Neural cell (in vitro differentiated cells): Measurements from ENCODE around the gene GNG7. TPM values are rescaled to one million over a fixed set of nuclear protein-coding genes. Genes with fewer than 3 reads are reported as not detected.

Experiments used
- H2AFZ ChIP-seq: fragments of 200-600, 300-800 bp; sonication (generic), shearing (Covaris generic); 2 replicates; pipeline ENCODE4 v1.6.0; 2014; ENCODE audit warnings: low read depth, mild to moderate bottlenecking, antibody characterized with exemption, low read length, moderate library complexity
- H3F3A ChIP-seq: fragments of 200-600 bp; shearing (Covaris generic); 2 replicates; pipeline ENCODE4 v1.6.1; 2016; ENCODE audit warnings: mild to moderate bottlenecking, moderate library complexity, mixed read lengths, antibody characterized with exemption, low read length; ENCODE audit not compliant: insufficient read depth, poor library complexity, severe bottlenecking
- H3K27ac ChIP-seq: fragments of 200-600, 300-800 bp; sonication (generic), shearing (Covaris generic); 2 replicates; pipeline ENCODE4 v1.5.1; 2014; ENCODE audit warnings: mild to moderate bottlenecking, low read length, moderate library complexity
- H3K27me3 ChIP-seq: fragments of 300-800, 200-600 bp; sonication (generic), shearing (Covaris generic); 2 replicates; pipeline ENCODE4 v1.6.0; 2014; ENCODE audit warnings: mild to moderate bottlenecking, low read depth, low read length, moderate library complexity; ENCODE audit not compliant: insufficient read depth
- H3K36me3 ChIP-seq: fragments of 300-800, 200-600 bp; sonication (generic), shearing (Covaris generic); 2 replicates; pipeline ENCODE4 v1.5.1; 2014; ENCODE audit warnings: mild to moderate bottlenecking, antibody characterized with exemption, low read length, moderate library complexity; ENCODE audit not compliant: insufficient read depth
- H3K4me2 ChIP-seq: fragments of 300-800, 200-600 bp; sonication (generic), shearing (Covaris generic); 2 replicates; pipeline ENCODE4 v1.6.0; 2014; ENCODE audit warnings: mild to moderate bottlenecking, low read length
- H3K4me3 ChIP-seq: fragments of 300-800, 200-600 bp; sonication (generic), shearing (Covaris generic); 2 replicates; pipeline ENCODE4 v1.5.1; 2014; ENCODE audit warnings: mild to moderate bottlenecking, low read length, moderate library complexity
- H3K79me2 ChIP-seq: fragments of 200-600 bp; shearing (Covaris generic); replicated peaks from 2 replicates; pipeline ENCODE4 v1.6.0; 2014; ENCODE audit warnings: mild to moderate bottlenecking, low read length, moderate library complexity; ENCODE audit not compliant: insufficient read depth
- H3K9ac ChIP-seq: fragments of 300-800, 200-600 bp; sonication (generic), shearing (Covaris generic); 2 replicates; pipeline ENCODE4 v1.6.1; 2016; ENCODE audit warnings: mild to moderate bottlenecking, low read length, mixed read lengths
- H3K9me2 ChIP-seq: fragments of 200-600 bp; shearing (Covaris generic); 2 replicates; pipeline ENCODE4 v1.6.1; 2016; ENCODE audit warnings: mild to moderate bottlenecking, low read length, mixed read lengths; ENCODE audit not compliant: insufficient read depth
- H3K9me3 ChIP-seq: fragments of 200-600, 300-800 bp; sonication (generic), shearing (Covaris generic); 2 replicates; pipeline ENCODE4 v1.6.1; 2016; ENCODE audit warnings: mild to moderate bottlenecking, mixed run types, low read length, moderate library complexity, mixed read lengths
- H4K20me1 ChIP-seq: fragments of 200-600 bp; shearing (Covaris generic); 2 replicates; pipeline ENCODE4 v1.6.1; 2016; ENCODE audit warnings: mild to moderate bottlenecking, mixed run types; ENCODE audit not compliant: insufficient read depth
- EP300 ChIP-seq: fragments of 450-650 bp; conservative IDR thresholded peaks from 2 replicates; pipeline ENCODE4 v1.6.1; 2014; ENCODE audit warnings: antibody characterized with exemption, mild to moderate bottlenecking, moderate library complexity; ENCODE audit not compliant: poor library complexity, severe bottlenecking
- EZH2 ChIP-seq: fragments of 200-600, 300-800 bp; shearing (Covaris generic), sonication (generic); IDR thresholded peaks from 2 replicates; pipeline ENCODE4 v1.6.1; 2014; ENCODE audit warnings: antibody characterized with exemption, low read length, borderline replicate concordance, mild to moderate bottlenecking; ENCODE audit not compliant: insufficient read depth, poor library complexity, severe bottlenecking
- MXI1 ChIP-seq: fragments of 450-650 bp; conservative IDR thresholded peaks from 2 replicates; pipeline ENCODE4 v1.6.1; 2014; ENCODE audit warnings: antibody characterized with exemption, mild to moderate bottlenecking; ENCODE audit not compliant: poor library complexity, severe bottlenecking
- POLR2AphosphoS5 ChIP-seq: IDR thresholded peaks from 2 replicates; pipeline ENCODE4 v1.6.1; 2012
- RAD21 ChIP-seq: fragments of 450-650 bp; conservative IDR thresholded peaks from 2 replicates; pipeline ENCODE4 v1.6.1; 2014; ENCODE audit warnings: antibody characterized with exemption, mild to moderate bottlenecking, moderate library complexity
- SMC3 ChIP-seq: fragments of 450-650 bp; conservative IDR thresholded peaks from 2 replicates; pipeline ENCODE4 v1.6.1; 2014; ENCODE audit warnings: antibody characterized with exemption, mild to moderate bottlenecking, moderate library complexity; ENCODE audit not compliant: poor library complexity
- TAF1 ChIP-seq: IDR thresholded peaks from 2 replicates; pipeline ENCODE4 v1.6.1; 2012; ENCODE audit warnings: low read depth
- polyA plus RNA-seq: library from polyadenylated mRNA; depleted of rRNA; stranded (reverse); fragments of >200 nt; gene quantifications from 2 replicates; pipeline ENCODE4 v1.2.3, GENCODE V29; 2014
- TF ChIP-seq, protein P1 (sequence below): fragments of 450-650 bp; IDR thresholded peaks from 2 replicates; pipeline ENCODE4 v1.5.1; 2014; ENCODE audit warnings: antibody characterized with exemption, mild to moderate bottlenecking, moderate library complexity; ENCODE audit not compliant: poor library complexity, severe bottlenecking
- TF ChIP-seq, protein P2 (sequence below): IDR thresholded peaks from 2 replicates; pipeline ENCODE4 v1.6.1; 2012; ENCODE audit warnings: borderline replicate concordance

Gene GNG7
- polyA plus RNA-seq, 1 donor from 2014 or later: 3.0 TPM

DNA sequence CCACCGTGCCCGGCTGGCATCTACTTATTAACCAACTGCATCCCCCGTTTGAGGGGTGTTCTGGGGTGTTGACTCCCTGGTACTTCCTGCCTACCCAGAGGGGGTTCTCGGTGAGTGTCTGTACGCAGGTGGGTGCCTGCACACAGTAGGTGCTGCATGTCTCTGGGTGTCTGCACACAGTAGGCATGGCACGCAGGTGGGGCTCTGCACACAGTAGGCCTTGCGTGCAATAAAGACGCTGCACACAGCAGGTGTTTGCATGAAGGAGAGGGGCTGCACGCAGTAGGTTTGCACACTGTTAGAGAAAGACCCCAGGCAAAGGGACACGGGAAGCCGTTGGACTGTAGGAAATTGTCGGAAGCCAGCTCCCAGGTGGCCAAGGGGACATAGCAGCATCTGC, 215.4 kb downstream of the GNG7 start:
- Histone ChIP-seq H3K79me2 (no peaks in the 10 kb centered on the region), H4K20me1 (no peaks in the 10 kb centered on the region), H2AFZ (no peak overlapping the region), H3K27me3 (peaks cover 32% of the 10 kb centered on the region), H3K9me2 (no peaks in the 10 kb centered on the region), H3K36me3 (no peaks in the 10 kb centered on the region), H3K4me2 (no peak overlapping the region), H3K27ac (no peak overlapping the region), H3K4me3 (no peak overlapping the region), H3K9ac (no peak overlapping the region), H3F3A (no peaks in the 10 kb centered on the region), H3K9me3 (peaks cover 3% of the 10 kb centered on the region)
- no peak for TF ChIP-seq POLR2AphosphoS5
- no peak for TF ChIP-seq TAF1
- no peak for TF ChIP-seq RAD21
- TF ChIP-seq, protein P1, sequence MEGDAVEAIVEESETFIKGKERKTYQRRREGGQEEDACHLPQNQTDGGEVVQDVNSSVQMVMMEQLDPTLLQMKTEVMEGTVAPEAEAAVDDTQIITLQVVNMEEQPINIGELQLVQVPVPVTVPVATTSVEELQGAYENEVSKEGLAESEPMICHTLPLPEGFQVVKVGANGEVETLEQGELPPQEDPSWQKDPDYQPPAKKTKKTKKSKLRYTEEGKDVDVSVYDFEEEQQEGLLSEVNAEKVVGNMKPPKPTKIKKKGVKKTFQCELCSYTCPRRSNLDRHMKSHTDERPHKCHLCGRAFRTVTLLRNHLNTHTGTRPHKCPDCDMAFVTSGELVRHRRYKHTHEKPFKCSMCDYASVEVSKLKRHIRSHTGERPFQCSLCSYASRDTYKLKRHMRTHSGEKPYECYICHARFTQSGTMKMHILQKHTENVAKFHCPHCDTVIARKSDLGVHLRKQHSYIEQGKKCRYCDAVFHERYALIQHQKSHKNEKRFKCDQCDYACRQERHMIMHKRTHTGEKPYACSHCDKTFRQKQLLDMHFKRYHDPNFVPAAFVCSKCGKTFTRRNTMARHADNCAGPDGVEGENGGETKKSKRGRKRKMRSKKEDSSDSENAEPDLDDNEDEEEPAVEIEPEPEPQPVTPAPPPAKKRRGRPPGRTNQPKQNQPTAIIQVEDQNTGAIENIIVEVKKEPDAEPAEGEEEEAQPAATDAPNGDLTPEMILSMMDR: no peak
- no peak for TF ChIP-seq SMC3
- TF ChIP-seq EZH2: no peak
- no peak for TF ChIP-seq MXI1
- TF ChIP-seq, protein P2, sequence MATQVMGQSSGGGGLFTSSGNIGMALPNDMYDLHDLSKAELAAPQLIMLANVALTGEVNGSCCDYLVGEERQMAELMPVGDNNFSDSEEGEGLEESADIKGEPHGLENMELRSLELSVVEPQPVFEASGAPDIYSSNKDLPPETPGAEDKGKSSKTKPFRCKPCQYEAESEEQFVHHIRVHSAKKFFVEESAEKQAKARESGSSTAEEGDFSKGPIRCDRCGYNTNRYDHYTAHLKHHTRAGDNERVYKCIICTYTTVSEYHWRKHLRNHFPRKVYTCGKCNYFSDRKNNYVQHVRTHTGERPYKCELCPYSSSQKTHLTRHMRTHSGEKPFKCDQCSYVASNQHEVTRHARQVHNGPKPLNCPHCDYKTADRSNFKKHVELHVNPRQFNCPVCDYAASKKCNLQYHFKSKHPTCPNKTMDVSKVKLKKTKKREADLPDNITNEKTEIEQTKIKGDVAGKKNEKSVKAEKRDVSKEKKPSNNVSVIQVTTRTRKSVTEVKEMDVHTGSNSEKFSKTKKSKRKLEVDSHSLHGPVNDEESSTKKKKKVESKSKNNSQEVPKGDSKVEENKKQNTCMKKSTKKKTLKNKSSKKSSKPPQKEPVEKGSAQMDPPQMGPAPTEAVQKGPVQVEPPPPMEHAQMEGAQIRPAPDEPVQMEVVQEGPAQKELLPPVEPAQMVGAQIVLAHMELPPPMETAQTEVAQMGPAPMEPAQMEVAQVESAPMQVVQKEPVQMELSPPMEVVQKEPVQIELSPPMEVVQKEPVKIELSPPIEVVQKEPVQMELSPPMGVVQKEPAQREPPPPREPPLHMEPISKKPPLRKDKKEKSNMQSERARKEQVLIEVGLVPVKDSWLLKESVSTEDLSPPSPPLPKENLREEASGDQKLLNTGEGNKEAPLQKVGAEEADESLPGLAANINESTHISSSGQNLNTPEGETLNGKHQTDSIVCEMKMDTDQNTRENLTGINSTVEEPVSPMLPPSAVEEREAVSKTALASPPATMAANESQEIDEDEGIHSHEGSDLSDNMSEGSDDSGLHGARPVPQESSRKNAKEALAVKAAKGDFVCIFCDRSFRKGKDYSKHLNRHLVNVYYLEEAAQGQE: no peak
- no peak for TF ChIP-seq EP300

DNA sequence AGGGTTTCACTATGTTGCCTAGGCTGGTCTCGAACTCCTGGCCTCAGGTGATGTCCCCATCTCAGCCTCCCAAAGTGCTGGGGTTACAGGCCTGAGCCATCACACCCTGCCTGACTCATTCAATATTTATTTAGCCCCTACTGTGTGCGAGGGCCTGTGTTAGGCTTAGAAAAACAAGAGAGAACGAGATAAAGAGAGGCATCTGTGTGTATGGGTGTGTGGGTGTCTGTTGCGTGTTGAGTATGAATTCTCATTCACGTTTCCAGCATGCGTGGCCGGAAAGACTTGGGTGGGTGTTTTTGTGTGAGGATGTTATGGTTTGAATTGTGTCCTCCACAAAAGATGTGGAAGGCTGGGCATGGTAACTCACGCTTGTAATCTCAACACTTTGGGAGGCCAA, 217.1 kb downstream of the GNG7 start:
- peaks cover 39% of the 10 kb centered on the region for H3K27me3 ChIP-seq
- H3F3A ChIP-seq: no peaks in the 10 kb centered on the region
- H4K20me1 ChIP-seq: no peaks in the 10 kb centered on the region
- no peaks in the 10 kb centered on the region for H3K36me3 ChIP-seq
- no peak overlapping the region for H2AFZ ChIP-seq
- no peak overlapping the region for H3K4me3 ChIP-seq
- no peaks in the 10 kb centered on the region for H3K79me2 ChIP-seq
- no peak for TF ChIP-seq TAF1
- no peak for TF ChIP-seq EZH2
- no peak for TF ChIP-seq POLR2AphosphoS5
- no peak for TF ChIP-seq RAD21
- TF ChIP-seq MXI1: no peak
- TF ChIP-seq, protein P2: no peak
- TF ChIP-seq SMC3: no peak
- TF ChIP-seq EP300: no peak
- TF ChIP-seq, protein P1: no peak
- no peaks in the 10 kb centered on the region for H3K9me2 ChIP-seq
- peaks cover 3% of the 10 kb centered on the region for H3K9me3 ChIP-seq
- no peak overlapping the region for H3K4me2 ChIP-seq
- no peak overlapping the region for H3K9ac ChIP-seq
- no peak overlapping the region for H3K27ac ChIP-seq
